Suprapubic skin (tissue), 4 donors: ENCODE data around the gene DNM3. TPM values are rescaled to one million over a fixed set of nuclear protein-coding genes. Genes with fewer than 3 reads are reported as not detected.

Experiments
- DNase-seq, 2 donors: peaks; one replicate each; pipeline ENCODE4 v3.0.0-alpha.2; 2019; ENCODE audit warnings: low spot score in 2 of 2
- H3K27ac ChIP-seq: fragments of 200-600 bp; sonication (generic); one replicate; pipeline ENCODE4 v1.5.1; 2019
- H3K27me3 ChIP-seq: fragments of 200-600 bp; sonication (generic); one replicate; pipeline ENCODE4 v1.5.1; 2019
- H3K36me3 ChIP-seq: fragments of 200-600 bp; sonication (generic); one replicate; pipeline ENCODE4 v1.5.1; 2019
- H3K4me1 ChIP-seq: fragments of 200-600 bp; sonication (generic); one replicate; pipeline ENCODE4 v1.5.1; 2019
- H3K4me3 ChIP-seq: fragments of 200-600 bp; sonication (generic); one replicate; pipeline ENCODE4 v1.5.1; 2019; ENCODE audit warnings: mild to moderate bottlenecking
- H3K9me3 ChIP-seq: fragments of 200-600 bp; sonication (generic); one replicate; pipeline ENCODE4 v1.5.1; 2019
- EP300 ChIP-seq: sonication (generic); formaldehyde crosslinking; IDR thresholded peaks from one replicate; pipeline ENCODE4 v1.6.1; 2017; ENCODE audit warnings: antibody characterized with exemption
- POLR2A ChIP-seq, 2 donors: fragments of 450-650 bp; IDR thresholded peaks; one replicate each; pipeline ENCODE4 v1.6.1; 2017; ENCODE audit warnings: antibody characterized with exemption in 2 of 2, mild to moderate bottlenecking in 2 of 2, moderate library complexity in 2 of 2
- POLR2AphosphoS5 ChIP-seq, 3 donors: sonication (generic); formaldehyde crosslinking; IDR thresholded peaks; one replicate each; pipeline ENCODE4 v1.6.1; 2017; ENCODE audit warnings: antibody characterized with exemption in 3 of 3
- WGBS: methylation state at CpG from one replicate; pipeline ENCODE4 v1.1.5; 2018; 5-methylcytosine and 5-hydroxymethylcytosine counted together
- total RNA-seq, 4 donors: library from RNA; depleted of rRNA; stranded (reverse); fragments of >200 nt; gene quantifications; one replicate each; pipeline ENCODE4 v1.1.0, GENCODE V29; 2016
- TF ChIP-seq, protein P1 (sequence below), 2 donors: fragments of 200-600 bp in 1 of 2; fragments of 450-650 bp in 1 of 2; sonication (generic) in 1 of 2; IDR thresholded peaks; one replicate each; pipeline ENCODE4 v1.5.1; 2016 to 2019; ENCODE audit warnings: antibody characterized with exemption in 2 of 2, mild to moderate bottlenecking in 1 of 2, moderate library complexity in 1 of 2

Gene DNM3
- total RNA-seq, 4 donors from 2014 or later: 1.6 to 11.7 (median 3.7) TPM

GRCh38 chr1:172251486-172251885 lies 410.2 kb downstream of the DNM3 start:
- Histone ChIP-seq H3K9me3 (no peaks in the 10 kb centered on the region), H3K27ac (no peak overlapping the region), H3K27me3 (no peaks in the 10 kb centered on the region), H3K4me3 (no peak overlapping the region), H3K4me1 (peaks cover 5% of the 10 kb centered on the region), H3K36me3 (no peaks in the 10 kb centered on the region)
- DNase-seq: no peak
- 71% methylated on average over 1 of the region's 1 CpG for WGBS
- TF ChIP-seq EP300 (no peak), POLR2A (IDR thresholded peaks at IDR 0.05) (no peak), POLR2AphosphoS5 (IDR thresholded peaks at IDR 0.05) (no peak)
- TF ChIP-seq, protein P1, sequence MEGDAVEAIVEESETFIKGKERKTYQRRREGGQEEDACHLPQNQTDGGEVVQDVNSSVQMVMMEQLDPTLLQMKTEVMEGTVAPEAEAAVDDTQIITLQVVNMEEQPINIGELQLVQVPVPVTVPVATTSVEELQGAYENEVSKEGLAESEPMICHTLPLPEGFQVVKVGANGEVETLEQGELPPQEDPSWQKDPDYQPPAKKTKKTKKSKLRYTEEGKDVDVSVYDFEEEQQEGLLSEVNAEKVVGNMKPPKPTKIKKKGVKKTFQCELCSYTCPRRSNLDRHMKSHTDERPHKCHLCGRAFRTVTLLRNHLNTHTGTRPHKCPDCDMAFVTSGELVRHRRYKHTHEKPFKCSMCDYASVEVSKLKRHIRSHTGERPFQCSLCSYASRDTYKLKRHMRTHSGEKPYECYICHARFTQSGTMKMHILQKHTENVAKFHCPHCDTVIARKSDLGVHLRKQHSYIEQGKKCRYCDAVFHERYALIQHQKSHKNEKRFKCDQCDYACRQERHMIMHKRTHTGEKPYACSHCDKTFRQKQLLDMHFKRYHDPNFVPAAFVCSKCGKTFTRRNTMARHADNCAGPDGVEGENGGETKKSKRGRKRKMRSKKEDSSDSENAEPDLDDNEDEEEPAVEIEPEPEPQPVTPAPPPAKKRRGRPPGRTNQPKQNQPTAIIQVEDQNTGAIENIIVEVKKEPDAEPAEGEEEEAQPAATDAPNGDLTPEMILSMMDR (IDR thresholded peaks at IDR 0.05): no peak

DNA sequence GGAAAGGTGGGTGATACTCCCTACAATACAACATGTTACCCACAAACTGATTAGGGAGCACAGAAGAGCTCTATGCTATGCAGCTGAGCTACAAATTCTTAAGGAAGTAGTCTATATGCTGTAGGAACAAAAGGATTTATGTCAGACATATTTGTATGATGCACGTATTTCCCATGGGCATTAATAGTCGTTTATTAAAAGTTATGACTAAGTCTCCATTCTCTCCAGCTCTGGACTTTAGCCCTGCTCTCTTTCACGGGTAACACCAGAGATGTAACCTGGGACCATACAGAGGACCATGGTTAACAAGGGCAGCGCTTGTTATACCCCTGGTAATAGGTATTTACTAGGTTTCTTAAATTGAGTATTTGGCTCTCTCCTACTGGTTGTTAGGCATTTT lies 411.0 kb downstream of the DNM3 start:
- Histone ChIP-seq H3K27ac (peak overlapping the region; percentile 38), H3K4me3 (no peak overlapping the region), H3K9me3 (no peaks in the 10 kb centered on the region), H3K27me3 (no peaks in the 10 kb centered on the region), H3K4me1 (peaks cover 5% of the 10 kb centered on the region), H3K36me3 (no peaks in the 10 kb centered on the region)
- 77% methylated on average over 4 of the region's 4 CpGs for WGBS
- DNase-seq: no peak
- TF ChIP-seq, protein P1 (IDR thresholded peaks at IDR 0.05): no peak
- TF ChIP-seq EP300: no peak
- no peak for TF ChIP-seq POLR2AphosphoS5 (IDR thresholded peaks at IDR 0.05)
- no peak for TF ChIP-seq POLR2A (IDR thresholded peaks at IDR 0.05)

DNA sequence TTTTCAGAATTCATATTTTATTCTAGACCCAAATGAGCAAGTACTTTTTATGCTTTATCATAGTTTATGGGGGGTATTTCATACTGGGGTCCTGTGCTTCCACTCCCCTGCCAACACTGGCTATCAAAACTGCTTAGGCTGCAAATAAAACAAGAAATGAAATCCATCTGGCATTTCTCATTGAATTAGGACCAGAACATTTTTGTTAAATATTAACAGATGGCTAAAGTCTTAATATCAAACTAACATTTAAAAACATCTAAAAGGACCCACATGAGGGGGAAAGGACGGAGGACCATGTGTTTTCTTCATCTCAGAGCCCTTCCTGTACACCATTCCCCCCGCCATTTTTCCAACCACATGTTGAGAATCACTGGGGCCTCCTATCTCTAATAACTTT lies 411.7 kb downstream of the DNM3 start:
- TF ChIP-seq EP300 (no peak), POLR2AphosphoS5 (IDR thresholded peaks at IDR 0.05) (no peak), POLR2A (IDR thresholded peaks at IDR 0.05) (no peak)
- TF ChIP-seq, protein P1 (IDR thresholded peaks at IDR 0.05): no peak
- Histone ChIP-seq H3K4me1 (peaks cover 5% of the 10 kb centered on the region), H3K9me3 (no peaks in the 10 kb centered on the region), H3K36me3 (no peaks in the 10 kb centered on the region), H3K27me3 (no peaks in the 10 kb centered on the region), H3K4me3 (no peak overlapping the region), H3K27ac (no peak overlapping the region)
- no peak for DNase-seq
- 74% methylated on average over 2 of the region's 2 CpGs for WGBS

DNA sequence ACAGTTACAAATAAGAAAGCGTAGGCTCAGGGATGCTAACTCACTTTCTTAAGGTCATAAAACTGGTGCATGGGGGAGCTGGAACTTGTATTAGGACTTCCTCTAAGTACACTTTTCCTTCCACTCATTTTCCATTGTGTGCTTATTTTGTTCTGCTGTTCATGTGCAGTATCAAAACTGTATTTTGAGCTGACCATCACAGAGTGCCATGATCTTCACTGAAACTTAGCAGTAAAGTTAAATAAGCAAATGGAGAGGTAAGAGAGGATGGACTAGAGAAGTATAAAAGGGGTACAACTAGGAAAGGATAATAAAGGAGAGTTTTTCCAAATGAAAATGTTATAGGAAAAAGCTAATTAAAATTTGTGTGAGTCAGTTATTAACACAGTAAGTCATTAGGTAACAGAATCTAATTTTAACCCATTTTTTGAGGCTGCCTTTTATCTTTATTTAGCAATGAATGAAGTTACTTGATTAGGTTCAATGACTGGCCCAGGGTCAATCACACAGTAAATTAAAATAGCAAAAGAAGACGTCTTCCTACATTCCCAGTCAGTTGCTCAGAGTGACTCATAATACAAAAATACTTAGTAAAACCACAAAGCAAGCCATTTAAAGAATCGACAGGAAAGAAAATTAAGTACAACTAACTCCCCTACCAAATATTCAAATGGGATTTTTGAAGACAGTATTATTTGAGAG lies 413.4 kb downstream of the DNM3 start:
- Histone ChIP-seq H3K4me1 (peaks cover 5% of the 10 kb centered on the region), H3K9me3 (no peaks in the 10 kb centered on the region), H3K27ac (peak overlapping the region; percentile 38), H3K27me3 (no peaks in the 10 kb centered on the region), H3K36me3 (no peaks in the 10 kb centered on the region), H3K4me3 (no peak overlapping the region)
- 33% methylated on average over 3 of the region's 3 CpGs for WGBS
- DNase-seq: no peak
- TF ChIP-seq POLR2A (IDR thresholded peaks at IDR 0.05) (no peak), EP300 (no peak)
- TF ChIP-seq, protein P1 (IDR thresholded peaks at IDR 0.05): no peak

DNA sequence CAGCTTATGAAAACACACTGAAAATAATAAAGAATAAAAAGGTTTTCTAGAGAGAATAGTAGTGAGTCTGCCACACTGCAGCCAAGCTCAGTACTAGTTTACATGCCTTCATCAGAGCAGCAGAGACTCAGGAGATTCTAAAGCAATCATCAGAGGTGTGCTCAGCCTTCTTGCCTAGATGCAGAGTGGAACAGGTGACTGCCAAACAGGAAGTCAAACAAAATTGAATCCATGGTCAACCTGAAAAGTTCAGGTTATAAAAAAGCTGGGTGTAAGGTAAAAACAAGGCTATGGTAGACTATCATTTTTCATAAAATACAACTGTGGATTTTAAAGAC lies 413.9 kb downstream of the DNM3 start:
- Histone ChIP-seq H3K36me3 (no peaks in the 10 kb centered on the region), H3K4me1 (peaks cover 5% of the 10 kb centered on the region), H3K9me3 (no peaks in the 10 kb centered on the region), H3K27me3 (no peaks in the 10 kb centered on the region), H3K27ac (peak overlapping the region; percentile 38), H3K4me3 (no peak overlapping the region)
- no peak for TF ChIP-seq EP300
- TF ChIP-seq POLR2AphosphoS5 (IDR thresholded peaks at IDR 0.05): no peak
- no peak for TF ChIP-seq POLR2A (IDR thresholded peaks at IDR 0.05)
- TF ChIP-seq, protein P1 (IDR thresholded peaks at IDR 0.05): no peak
- no peak for DNase-seq
